HL-60 (cell line): Measurements from ENCODE around the gene TSHZ2.
"Not testable (repeated sequence)": the region's sequence is repeated elsewhere in the genome, so short reads cannot be mapped to it uniquely, and the experiment has no call there.

Experiments used
- CTCF ChIP-seq: IDR thresholded peaks from one replicate; pipeline ENCODE4 v1.5.1; 2011; ENCODE audit warnings: low read length, control low read depth, inconsistent platforms; ENCODE audit not compliant: insufficient read depth
- POLR2AphosphoS5 ChIP-seq: IDR thresholded peaks from 2 replicates; pipeline ENCODE4 v1.6.1; 2012; ENCODE audit warnings: low read depth

GRCh38 chr20:53521421-53521820 lies 549.3 kb downstream of the TSHZ2 start:
- TF ChIP-seq POLR2AphosphoS5, CTCF: not testable (repeated sequence)
